BLaER1 (cell line): ENCODE results near the gene C1orf21.

ENCODE experiments used
- H3K27ac ChIP-seq: shearing (Covaris generic); formaldehyde crosslinking; 2 replicates; pipeline ENCODE4 v1.8.1; 2022
- H3K27me3 ChIP-seq: shearing (Covaris generic); formaldehyde crosslinking; 2 replicates; pipeline ENCODE4 v1.8.1; 2022
- H3K36me3 ChIP-seq: shearing (Covaris generic); formaldehyde crosslinking; 2 replicates; pipeline ENCODE4 v1.8.1; 2022
- H3K4me1 ChIP-seq: shearing (Covaris generic); formaldehyde crosslinking; 2 replicates; pipeline ENCODE4 v1.8.1; 2022
- H3K4me2 ChIP-seq: shearing (Covaris generic); formaldehyde crosslinking; 2 replicates; pipeline ENCODE4 v1.8.1; 2022
- H3K4me3 ChIP-seq: shearing (Covaris generic); formaldehyde crosslinking; 2 replicates; pipeline ENCODE4 v1.8.1; 2022
- H3K9ac ChIP-seq: shearing (Covaris generic); formaldehyde crosslinking; 2 replicates; pipeline ENCODE4 v1.8.1; 2022
- H3K9me3 ChIP-seq: shearing (Covaris generic); formaldehyde crosslinking; 2 replicates; pipeline ENCODE4 v1.8.1; 2022
- H4K20me1 ChIP-seq: shearing (Covaris generic); formaldehyde crosslinking; 2 replicates; pipeline ENCODE4 v1.8.1; 2022
- Cebpa-rat ChIP-seq: shearing (Covaris generic); IDR thresholded peaks from 2 replicates; pipeline ENCODE4 v1.8.1; 2022

Gene C1orf21

GRCh38 chr1:184393962-184394361, 7.1 kb downstream of the C1orf21 start:
- Histone ChIP-seq H3K9ac (no peak overlapping the region), H4K20me1 (no peaks in the 10 kb centered on the region; the same call in 1 of the 2 replicates), H3K4me2 (no peak overlapping the region), H3K27me3 (peaks cover 13% of the 10 kb centered on the region), H3K36me3 (no peaks in the 10 kb centered on the region), H3K4me3 (no peak overlapping the region), H3K27ac (no peak overlapping the region), H3K9me3 (no peaks in the 10 kb centered on the region), H3K4me1 (no peaks in the 10 kb centered on the region)
- no peak for TF ChIP-seq Cebpa-rat

DNA sequence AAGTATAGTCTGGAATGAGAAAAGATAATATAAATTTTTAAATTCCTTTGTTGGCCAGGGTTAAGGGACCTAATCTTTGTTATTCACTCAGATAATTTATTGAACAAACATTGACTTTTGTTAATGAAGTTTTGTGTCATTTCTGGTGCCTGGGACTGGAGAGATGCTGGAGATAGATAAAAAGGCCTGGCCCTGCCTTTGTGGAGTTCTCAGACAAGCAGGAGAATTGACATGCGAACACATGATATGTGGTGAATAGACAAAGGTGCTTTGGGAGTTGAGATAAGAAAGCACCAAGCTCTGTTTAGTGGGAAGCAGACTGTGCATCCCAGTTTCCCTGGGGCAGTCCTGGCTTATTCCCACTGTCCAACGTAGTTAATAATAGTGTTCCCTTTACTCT, 8.5 kb downstream of the C1orf21 start:
- Histone ChIP-seq H3K9ac (no peak overlapping the region), H3K4me3 (no peak overlapping the region), H3K4me2 (no peak overlapping the region), H3K27me3 (no peaks in the 10 kb centered on the region), H3K36me3 (no peaks in the 10 kb centered on the region), H3K9me3 (no peaks in the 10 kb centered on the region), H3K4me1 (no peaks in the 10 kb centered on the region), H4K20me1 (no peaks in the 10 kb centered on the region; the same call in 1 of the 2 replicates), H3K27ac (no peak overlapping the region)
- TF ChIP-seq Cebpa-rat: no peak

DNA sequence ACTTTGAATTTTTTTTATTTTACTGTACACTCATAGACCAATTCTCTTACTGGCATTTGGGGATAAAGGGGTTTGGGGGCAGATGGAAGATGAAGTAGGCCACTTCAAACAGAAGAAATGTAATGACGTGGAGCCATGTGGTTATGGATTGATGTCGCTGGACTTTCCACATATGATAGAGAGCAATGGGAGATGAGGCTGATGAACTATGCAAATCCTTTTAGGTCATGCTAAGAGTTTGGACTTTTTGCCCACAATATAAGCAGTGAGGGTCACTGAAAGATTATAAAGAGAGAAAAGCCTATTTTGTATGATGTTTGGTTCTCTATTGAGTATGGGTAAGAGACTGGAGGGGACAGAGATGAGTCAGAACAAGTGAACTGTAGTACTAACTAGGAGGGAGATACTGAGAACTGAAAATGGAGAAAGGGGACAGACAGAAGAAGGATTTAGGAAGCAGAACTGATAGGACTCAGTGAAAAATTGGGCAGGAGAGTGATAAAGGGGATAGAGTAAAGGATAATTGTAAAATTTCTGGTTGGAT, 9.2 kb downstream of the C1orf21 start:
- Histone ChIP-seq H3K4me3 (no peak overlapping the region), H3K9me3 (no peaks in the 10 kb centered on the region), H3K4me1 (no peaks in the 10 kb centered on the region), H3K9ac (no peak overlapping the region), H4K20me1 (no peaks in the 10 kb centered on the region), H3K27me3 (no peaks in the 10 kb centered on the region), H3K27ac (no peak overlapping the region), H3K36me3 (no peaks in the 10 kb centered on the region), H3K4me2 (no peak overlapping the region)
- no peak for TF ChIP-seq Cebpa-rat

GRCh38 chr1:184399192-184399847, 12.5 kb downstream of the C1orf21 start:
- no peaks in the 10 kb centered on the region for H3K27me3 ChIP-seq
- H3K4me3 ChIP-seq: no peak overlapping the region
- no peak for TF ChIP-seq Cebpa-rat
- H3K9me3 ChIP-seq: no peaks in the 10 kb centered on the region
- H3K9ac ChIP-seq: no peak overlapping the region
- H3K27ac ChIP-seq: no peak overlapping the region
- no peak overlapping the region for H3K4me2 ChIP-seq
- H3K36me3 ChIP-seq: no peaks in the 10 kb centered on the region
- H3K4me1 ChIP-seq: no peaks in the 10 kb centered on the region
- H4K20me1 ChIP-seq: no peaks in the 10 kb centered on the region

GRCh38 chr1:184403961-184404726, 17.3 kb downstream of the C1orf21 start:
- Histone ChIP-seq H3K4me2 (no peak overlapping the region), H3K27ac (no peak overlapping the region), H3K4me3 (no peak overlapping the region), H3K4me1 (no peaks in the 10 kb centered on the region), H3K36me3 (no peaks in the 10 kb centered on the region), H3K27me3 (no peaks in the 10 kb centered on the region), H4K20me1 (no peaks in the 10 kb centered on the region), H3K9ac (no peak overlapping the region), H3K9me3 (no peaks in the 10 kb centered on the region)
- TF ChIP-seq Cebpa-rat: no peak

- Histone ChIP-seq H3K4me3 (no peak overlapping the region), H4K20me1 (no peaks in the 10 kb centered on the region), H3K9me3 (no peaks in the 10 kb centered on the region), H3K36me3 (no peaks in the 10 kb centered on the region), H3K4me2 (no peak overlapping the region), H3K27ac (no peak overlapping the region), H3K4me1 (no peaks in the 10 kb centered on the region), H3K27me3 (no peaks in the 10 kb centered on the region), H3K9ac (no peak overlapping the region)
- no peak for TF ChIP-seq Cebpa-rat
Measured at GRCh38 chr1:184404727-184405027, 17.8 kb downstream of the C1orf21 start.

DNA sequence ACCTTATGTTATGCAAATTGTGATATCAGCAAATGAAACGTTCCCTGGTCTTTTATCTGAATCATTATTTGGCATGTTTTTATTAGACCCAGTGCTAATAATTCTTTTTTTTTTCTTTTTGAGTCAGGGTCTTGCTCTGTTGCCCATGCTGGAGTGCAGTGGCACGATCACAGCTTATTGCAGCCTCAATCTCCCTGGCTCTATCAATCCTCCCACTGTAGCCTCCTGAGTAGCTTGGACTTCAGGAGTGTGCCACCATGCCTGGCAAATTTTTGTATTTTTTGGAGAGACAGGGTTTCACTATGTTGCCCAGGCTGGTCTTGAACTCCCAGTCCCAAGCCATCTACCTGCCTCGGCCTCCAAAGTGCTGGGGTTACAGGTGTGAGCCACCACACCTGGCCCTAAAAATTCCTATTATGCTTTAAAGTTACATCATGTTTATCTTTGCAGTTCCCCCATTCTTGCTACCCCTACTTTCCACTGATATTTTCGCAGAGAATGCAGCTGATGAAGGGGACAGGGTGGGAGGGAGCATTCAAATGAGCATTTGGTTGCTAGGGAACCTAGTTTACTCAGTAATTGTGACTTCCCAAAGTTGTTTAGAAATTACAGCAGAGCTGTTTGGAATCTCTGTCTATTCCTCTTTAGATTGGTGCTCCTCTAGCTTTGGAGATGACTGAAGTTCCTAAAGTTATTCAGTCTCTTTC, 18.4 kb downstream of the C1orf21 start:
- TF ChIP-seq Cebpa-rat: no peak
- Histone ChIP-seq H3K36me3 (no peaks in the 10 kb centered on the region), H4K20me1 (no peaks in the 10 kb centered on the region), H3K9me3 (no peaks in the 10 kb centered on the region), H3K9ac (no peak overlapping the region), H3K4me3 (no peak overlapping the region), H3K27ac (no peak overlapping the region), H3K4me1 (no peaks in the 10 kb centered on the region), H3K4me2 (no peak overlapping the region), H3K27me3 (no peaks in the 10 kb centered on the region)

DNA sequence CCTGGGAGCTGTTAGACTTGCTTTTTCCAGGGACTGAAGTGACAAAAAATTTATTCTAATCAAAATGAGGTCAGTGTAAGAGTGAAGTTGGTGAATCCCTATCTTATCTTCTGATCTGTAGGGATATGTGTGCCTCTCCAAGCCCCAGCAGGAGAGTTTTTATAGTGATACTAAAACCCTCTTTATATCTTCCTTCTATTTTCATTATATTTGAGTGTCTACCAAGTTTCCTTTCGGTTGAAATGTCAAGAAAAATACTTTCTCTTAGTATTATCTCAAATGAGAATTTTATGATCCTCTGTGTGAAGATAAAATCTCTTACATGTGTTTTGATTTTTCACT, 18.9 kb downstream of the C1orf21 start:
- H3K9me3 ChIP-seq: no peaks in the 10 kb centered on the region
- H3K9ac ChIP-seq: no peak overlapping the region
- no peaks in the 10 kb centered on the region for H3K4me1 ChIP-seq
- H4K20me1 ChIP-seq: no peaks in the 10 kb centered on the region
- H3K27ac ChIP-seq: no peak overlapping the region
- H3K27me3 ChIP-seq: no peaks in the 10 kb centered on the region
- TF ChIP-seq Cebpa-rat: no peak
- H3K4me2 ChIP-seq: no peak overlapping the region
- no peak overlapping the region for H3K4me3 ChIP-seq
- H3K36me3 ChIP-seq: no peaks in the 10 kb centered on the region

- no peak overlapping the region for H3K4me2 ChIP-seq
- no peaks in the 10 kb centered on the region for H3K9me3 ChIP-seq
- no peaks in the 10 kb centered on the region for H4K20me1 ChIP-seq
- H3K36me3 ChIP-seq: no peaks in the 10 kb centered on the region
- no peak overlapping the region for H3K9ac ChIP-seq
- no peaks in the 10 kb centered on the region for H3K27me3 ChIP-seq
- no peak for TF ChIP-seq Cebpa-rat
- H3K4me1 ChIP-seq: no peaks in the 10 kb centered on the region
- no peak overlapping the region for H3K4me3 ChIP-seq
- H3K27ac ChIP-seq: no peak overlapping the region
Measured at GRCh38 chr1:184406479-184406878, 19.6 kb downstream of the C1orf21 start.
